Gastrocnemius medialis (tissue), 4 donors: Measurements from ENCODE around the gene ZNF268.

ENCODE experiments used
- CTCF ChIP-seq, 5 experiments: fragments of 450-650 bp in 3 of 5; fragments of 200-600 bp in 2 of 5; sonication (generic) in 2 of 5; IDR thresholded peaks in 4 of 5; conservative IDR thresholded peaks in 1 of 5; 1 replicate in 4 of 5; 2 replicates in 1 of 5; pipeline ENCODE4 v1.5.1; 2016 to 2019; ENCODE audit warnings: antibody characterized with exemption in 5 of 5, mild to moderate bottlenecking in 3 of 5, moderate library complexity in 3 of 5
- POLR2A ChIP-seq, 2 donors: fragments of 450-650 bp; IDR thresholded peaks; one replicate each; pipeline ENCODE4 v1.6.1; 2017; ENCODE audit warnings: antibody characterized with exemption in 2 of 2, mild to moderate bottlenecking in 2 of 2, moderate library complexity in 2 of 2

GRCh38 chr12:133264173-133264572, 82.9 kb downstream of the ZNF268 start:
- TF ChIP-seq POLR2A (IDR thresholded peaks at IDR 0.05) (no peak), CTCF (IDR thresholded peaks at IDR 0.05 in 4 of 5, conservative IDR thresholded peaks at IDR 0.05 in 1 of 5) (no peak)
